Glutamatergic neuron (in vitro differentiated cells): ENCODE results near the gene ZAP70. TPM values are rescaled to one million over a fixed set of nuclear protein-coding genes. Genes with fewer than 3 reads are reported as not detected.
A peak's percentile ranks its signal among the peaks of the same experiment; 100 is the strongest.

Source experiments
- DNase-seq: peaks from one replicate; pipeline ENCODE4 v3.0.0; 2022
- H3K27ac Mint-ChIP-seq: one replicate; pipeline ENCODE4 v1.8.0; 2020; ENCODE audit warnings: mild to moderate bottlenecking, mixed read lengths, inconsistent platforms; ENCODE audit not compliant: unreplicated experiment
- H3K27me3 Mint-ChIP-seq: one replicate; pipeline ENCODE4 v1.8.0; 2020; ENCODE audit warnings: mild to moderate bottlenecking, moderate library complexity, mixed read lengths, inconsistent platforms; ENCODE audit not compliant: unreplicated experiment
- H3K36me3 Mint-ChIP-seq: one replicate; pipeline ENCODE4 v1.8.0; 2020; ENCODE audit warnings: mild to moderate bottlenecking, mixed read lengths, inconsistent platforms; ENCODE audit not compliant: unreplicated experiment
- H3K4me1 Mint-ChIP-seq: one replicate; pipeline ENCODE4 v1.8.0; 2020; ENCODE audit warnings: mild to moderate bottlenecking, low read depth, mixed read lengths, inconsistent platforms; ENCODE audit not compliant: unreplicated experiment
- H3K4me3 Mint-ChIP-seq: one replicate; pipeline ENCODE4 v1.8.0; 2020; ENCODE audit warnings: mild to moderate bottlenecking, mixed read lengths, inconsistent platforms; ENCODE audit not compliant: unreplicated experiment
- H3K9me3 Mint-ChIP-seq: one replicate; pipeline ENCODE4 v1.8.0; 2020; ENCODE audit warnings: mild to moderate bottlenecking, moderate library complexity, mixed read lengths, inconsistent platforms; ENCODE audit not compliant: unreplicated experiment
- total RNA-seq: library from RNA; stranded (reverse); fragmentation: NEBNext Ultra II Directional; extraction: Animal tissue kit (Norgen Biotek cat#: 25700); gene quantifications from one replicate; pipeline ENCODE4 v1.2.1, GENCODE V29; 2021; ENCODE audit not compliant: unreplicated experiment
- TF ChIP-seq, protein P1 (sequence below): fragments of 200-600 bp; sonication (generic); IDR thresholded peaks from one replicate; pipeline ENCODE4 v1.5.0; 2021; ENCODE audit not compliant: partially characterized antibody, unreplicated experiment

The ZAP70 gene
- total RNA-seq, 1 donor from 2014 or later, result 1.3 TPM

DNA sequence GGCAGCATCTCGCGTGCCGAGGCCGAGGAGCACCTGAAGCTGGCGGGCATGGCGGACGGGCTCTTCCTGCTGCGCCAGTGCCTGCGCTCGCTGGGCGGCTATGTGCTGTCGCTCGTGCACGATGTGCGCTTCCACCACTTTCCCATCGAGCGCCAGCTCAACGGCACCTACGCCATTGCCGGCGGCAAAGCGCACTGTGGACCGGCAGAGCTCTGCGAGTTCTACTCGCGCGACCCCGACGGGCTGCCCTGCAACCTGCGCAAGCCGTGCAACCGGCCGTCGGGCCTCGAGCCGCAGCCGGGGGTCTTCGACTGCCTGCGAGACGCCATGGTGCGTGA lies 10.7 kb downstream of the ZAP70 start:
- Mint-ChIP-seq H3K27me3 (peaks cover 17% of the 10 kb centered on the region), H3K4me1 (peaks cover 27% of the 10 kb centered on the region), H3K4me3 (no peak overlapping the region), H3K9me3 (peaks cover 17% of the 10 kb centered on the region), H3K27ac (no peak overlapping the region), H3K36me3 (no peaks in the 10 kb centered on the region)
- DNase-seq, result no peak
- TF ChIP-seq, protein P1, sequence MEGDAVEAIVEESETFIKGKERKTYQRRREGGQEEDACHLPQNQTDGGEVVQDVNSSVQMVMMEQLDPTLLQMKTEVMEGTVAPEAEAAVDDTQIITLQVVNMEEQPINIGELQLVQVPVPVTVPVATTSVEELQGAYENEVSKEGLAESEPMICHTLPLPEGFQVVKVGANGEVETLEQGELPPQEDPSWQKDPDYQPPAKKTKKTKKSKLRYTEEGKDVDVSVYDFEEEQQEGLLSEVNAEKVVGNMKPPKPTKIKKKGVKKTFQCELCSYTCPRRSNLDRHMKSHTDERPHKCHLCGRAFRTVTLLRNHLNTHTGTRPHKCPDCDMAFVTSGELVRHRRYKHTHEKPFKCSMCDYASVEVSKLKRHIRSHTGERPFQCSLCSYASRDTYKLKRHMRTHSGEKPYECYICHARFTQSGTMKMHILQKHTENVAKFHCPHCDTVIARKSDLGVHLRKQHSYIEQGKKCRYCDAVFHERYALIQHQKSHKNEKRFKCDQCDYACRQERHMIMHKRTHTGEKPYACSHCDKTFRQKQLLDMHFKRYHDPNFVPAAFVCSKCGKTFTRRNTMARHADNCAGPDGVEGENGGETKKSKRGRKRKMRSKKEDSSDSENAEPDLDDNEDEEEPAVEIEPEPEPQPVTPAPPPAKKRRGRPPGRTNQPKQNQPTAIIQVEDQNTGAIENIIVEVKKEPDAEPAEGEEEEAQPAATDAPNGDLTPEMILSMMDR, result no peak

DNA sequence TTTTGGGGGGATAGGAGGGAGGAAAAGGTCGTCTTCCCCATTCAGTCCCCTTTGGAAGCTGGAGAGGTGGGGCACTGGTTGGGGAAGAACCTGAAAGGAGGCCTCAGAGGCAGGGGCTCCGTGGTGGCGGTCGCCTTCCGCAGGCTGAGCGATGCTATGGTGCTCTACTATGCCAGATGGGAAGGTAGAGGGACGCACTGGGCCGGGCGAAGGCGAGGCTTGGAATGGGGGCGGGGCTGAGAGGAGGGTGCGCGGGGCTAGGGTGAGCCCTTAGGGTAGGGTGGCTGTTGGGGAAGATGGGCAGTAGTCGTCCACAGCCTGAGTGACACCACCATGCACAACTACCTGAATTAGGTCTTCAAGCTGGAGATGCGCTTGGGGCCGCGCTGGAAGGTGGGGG lies 11.1 kb downstream of the ZAP70 start:
- DNase-seq, result no peak
- no peak overlapping the region for H3K4me3 Mint-ChIP-seq
- no peak overlapping the region for H3K27ac Mint-ChIP-seq
- H3K9me3 Mint-ChIP-seq, result peaks cover 17% of the 10 kb centered on the region
- peaks cover 27% of the 10 kb centered on the region for H3K4me1 Mint-ChIP-seq
- TF ChIP-seq, protein P1, result no peak
- H3K36me3 Mint-ChIP-seq, result no peaks in the 10 kb centered on the region
- H3K27me3 Mint-ChIP-seq, result peaks cover 17% of the 10 kb centered on the region

DNA sequence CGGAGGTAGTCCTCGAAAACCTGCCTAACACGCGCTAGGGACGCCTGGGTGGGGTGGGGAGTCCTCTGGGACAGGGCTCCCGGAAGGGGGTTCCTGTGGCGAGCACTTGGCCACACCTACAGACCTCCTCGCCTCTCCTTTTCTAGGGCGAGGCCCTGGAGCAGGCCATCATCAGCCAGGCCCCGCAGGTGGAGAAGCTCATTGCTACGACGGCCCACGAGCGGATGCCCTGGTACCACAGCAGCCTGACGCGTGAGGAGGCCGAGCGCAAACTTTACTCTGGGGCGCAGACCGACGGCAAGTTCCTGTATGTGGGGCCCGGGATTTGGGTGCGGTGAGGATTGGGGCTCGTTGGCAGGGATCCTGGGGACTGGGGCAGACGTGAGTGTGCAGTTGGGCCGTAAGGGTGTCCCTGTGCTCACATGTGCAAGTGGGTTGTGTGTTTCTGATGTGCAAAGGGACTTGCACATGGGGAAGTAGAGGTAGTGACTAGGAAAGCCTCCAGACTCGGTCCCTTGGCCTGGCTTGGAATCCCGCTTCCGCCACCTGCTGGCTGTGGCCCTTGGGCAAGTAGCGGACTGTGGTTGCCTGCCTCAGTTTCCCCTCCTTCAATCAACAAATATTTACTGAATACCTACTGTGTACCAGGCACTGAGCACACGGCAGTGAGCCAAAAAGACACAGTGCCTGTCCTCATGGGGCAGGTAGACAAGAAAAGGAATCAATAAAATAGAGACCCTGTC lies 11.7 kb downstream of the ZAP70 start:
- peaks cover 15% of the 10 kb centered on the region for H3K9me3 Mint-ChIP-seq
- H3K27me3 Mint-ChIP-seq, result peaks cover 17% of the 10 kb centered on the region
- H3K4me1 Mint-ChIP-seq, result peaks cover 27% of the 10 kb centered on the region
- peak overlapping the region; percentile 96 for H3K27ac Mint-ChIP-seq
- TF ChIP-seq, protein P1, result no peak
- peak overlapping the region; percentile 63 for H3K4me3 Mint-ChIP-seq
- no peaks in the 10 kb centered on the region for H3K36me3 Mint-ChIP-seq
- DNase-seq, result no peak

DNA sequence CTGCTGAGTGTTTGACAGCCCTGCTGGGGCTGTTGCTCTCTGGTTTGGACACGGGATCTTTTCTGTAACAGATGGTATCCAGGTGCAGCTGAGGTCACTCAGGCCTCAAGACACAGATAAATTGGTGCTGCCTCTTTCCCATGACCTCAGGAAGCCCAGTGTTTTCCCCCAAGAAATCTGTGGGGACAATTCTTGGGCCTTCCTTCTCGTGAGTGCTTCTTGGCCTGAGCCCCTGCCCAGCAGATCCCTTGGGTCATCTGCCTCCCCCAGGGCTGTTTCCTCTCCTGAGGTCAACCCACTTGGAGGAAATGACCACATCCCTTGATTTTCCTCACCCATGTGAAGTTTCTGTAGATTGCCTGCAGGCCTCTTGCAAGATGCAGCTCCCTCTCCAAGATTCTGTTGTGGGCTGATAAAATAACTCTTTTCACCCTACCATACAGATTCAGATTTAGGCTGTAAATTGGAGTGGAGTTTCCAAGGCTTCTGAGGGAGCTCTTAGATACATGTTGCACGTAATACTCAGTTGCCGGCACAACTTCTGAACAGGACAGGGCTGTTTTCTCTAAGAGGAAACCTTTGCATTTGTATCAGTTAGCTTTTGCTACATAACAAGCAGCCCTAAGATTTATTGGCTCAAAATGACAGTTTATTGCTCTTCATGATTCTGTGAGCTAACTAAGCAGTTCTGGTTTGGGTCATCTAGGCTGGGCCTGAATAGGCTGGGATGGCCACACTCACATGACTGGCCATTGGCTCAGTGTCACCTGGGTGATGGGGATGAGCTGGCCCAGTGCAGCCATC lies 13.1 kb downstream of the ZAP70 start:
- Mint-ChIP-seq H3K36me3 (no peaks in the 10 kb centered on the region), H3K27me3 (peaks cover 17% of the 10 kb centered on the region), H3K9me3 (peaks cover 15% of the 10 kb centered on the region), H3K27ac (peak overlapping the region; percentile 96), H3K4me1 (peaks cover 27% of the 10 kb centered on the region), H3K4me3 (peak overlapping the region; percentile 63)
- TF ChIP-seq, protein P1, result no peak
- DNase-seq, result no peak

DNA sequence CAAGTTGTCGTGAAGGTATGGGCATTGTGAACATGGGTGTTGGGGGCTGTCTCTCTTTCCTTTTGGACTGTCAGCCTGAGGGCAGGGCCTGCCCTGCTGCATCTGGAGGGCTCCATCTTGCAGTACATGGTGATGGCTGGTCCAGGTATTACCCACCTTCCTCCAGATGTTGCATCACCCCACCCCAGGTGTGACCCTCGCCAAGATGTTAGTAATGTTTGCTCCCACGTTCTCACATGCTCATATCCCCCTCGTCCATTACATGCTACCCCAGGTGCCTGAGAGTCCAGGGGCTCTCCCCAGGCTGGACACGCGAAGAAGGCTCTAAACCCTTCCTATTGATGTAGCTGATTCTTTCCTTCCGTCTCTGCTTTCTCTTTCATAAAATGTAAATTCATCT lies 13.9 kb downstream of the ZAP70 start:
- peaks cover 17% of the 10 kb centered on the region for H3K27me3 Mint-ChIP-seq
- peaks cover 15% of the 10 kb centered on the region for H3K9me3 Mint-ChIP-seq
- H3K4me1 Mint-ChIP-seq, result peaks cover 27% of the 10 kb centered on the region
- H3K27ac Mint-ChIP-seq, result peak overlapping the region; percentile 96
- TF ChIP-seq, protein P1, result no peak
- H3K4me3 Mint-ChIP-seq, result peak overlapping the region; percentile 69
- no peaks in the 10 kb centered on the region for H3K36me3 Mint-ChIP-seq
- DNase-seq, result no peak
